ELF-1 (cell line): ENCODE data around the gene ACACA.

Experiments used
- DNase-seq: peaks from one replicate; pipeline ENCODE4 v3.0.0-alpha.2; 2016; ENCODE audit warnings: low read depth, low spot score

The ACACA gene

GRCh38 chr17:37039269-37039668 is 367.4 kb downstream of the ACACA start:
- no peak for DNase-seq

GRCh38 chr17:37037590-37038155 is 369.0 kb downstream of the ACACA start:
- DNase-seq, result no peak
